B cell (primary cell): ENCODE data around the gene STX5.

Source experiments
- CTCF ChIP-seq: fragments of 200-600 bp; IDR thresholded peaks from one replicate; pipeline ENCODE4 v1.8.0; 2022; ENCODE audit warnings: antibody characterized with exemption, mild to moderate bottlenecking
- EZH2 ChIP-seq: IDR thresholded peaks from 2 replicates; pipeline ENCODE4 v1.6.1; 2012; ENCODE audit warnings: borderline replicate concordance, low read depth, mild to moderate bottlenecking, moderate library complexity, low read length; ENCODE audit not compliant: insufficient read depth, poor library complexity, severe bottlenecking

DNA sequence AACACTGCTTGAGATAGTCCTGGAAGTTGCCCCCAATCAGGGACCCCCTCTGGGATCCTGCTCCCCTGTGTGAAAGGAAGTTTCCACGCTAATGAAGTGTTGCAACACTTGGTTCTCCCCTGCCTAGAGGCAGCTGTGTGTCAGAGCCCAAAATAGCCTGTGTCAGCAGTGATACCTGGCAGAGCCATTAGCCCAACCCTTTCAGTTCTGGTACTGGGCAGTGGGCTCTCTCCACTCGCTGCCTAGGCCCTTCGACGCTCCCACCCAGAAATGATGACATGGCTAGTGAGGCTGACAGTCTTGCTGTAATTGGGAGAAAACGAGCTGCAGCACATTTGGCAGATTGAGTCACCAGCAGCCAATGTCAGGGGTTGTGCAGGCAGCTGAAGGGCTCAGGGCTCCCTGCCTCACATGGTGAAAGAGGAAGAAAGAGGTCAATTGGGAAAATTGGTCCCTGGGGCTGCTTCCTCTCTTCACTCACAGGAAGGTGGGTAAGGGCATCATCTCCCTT lies 25.2 kb downstream of the STX5 start:
- TF ChIP-seq CTCF = no peak
- no peak for TF ChIP-seq EZH2
